ENCODE data around the gene ITGBL1.

Gene ITGBL1

DNA sequence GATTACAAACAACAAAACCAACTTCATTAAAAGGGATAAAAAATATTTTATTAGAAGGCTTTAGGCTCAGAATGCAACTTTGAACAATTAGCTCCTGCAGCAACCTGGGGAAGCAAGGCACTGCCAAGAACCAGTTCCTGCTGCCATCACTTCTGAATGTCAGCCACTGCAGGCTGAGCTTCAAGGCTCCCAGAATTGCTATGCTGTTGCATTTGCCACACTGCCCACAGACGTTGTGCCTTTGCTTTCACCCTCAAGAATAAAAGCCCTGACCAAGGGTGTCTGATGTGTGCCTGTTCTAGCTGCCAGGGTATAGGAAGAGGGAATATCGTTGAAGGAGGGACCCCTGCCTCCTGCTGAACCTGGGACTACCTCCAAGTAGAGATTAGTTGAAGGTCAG, 238.4 kb downstream of the ITGBL1 start:
- H3K9me2 ChIP-seq (ENCODE audit: low read depth, low read length): no peaks in the 10 kb centered on the region
- no peaks in the 10 kb centered on the region for H3F3A ChIP-seq (ENCODE audit: insufficient read depth, low read length)
- H3K4me2 ChIP-seq (ENCODE audit: low read length): no peak overlapping the region
- no peaks in the 10 kb centered on the region for H3K4me1 ChIP-seq (ENCODE audit: insufficient read depth, low read length, severe bottlenecking)
- no peak overlapping the region for H3K4me3 ChIP-seq (ENCODE audit: low read depth, low read length, poor library complexity, severe bottlenecking)
- no peaks in the 10 kb centered on the region for H3K79me2 ChIP-seq (ENCODE audit: insufficient read depth, low read length)
- H3K9ac ChIP-seq (ENCODE audit: low read length): no peak overlapping the region
- no peaks in the 10 kb centered on the region for H3K36me3 ChIP-seq (ENCODE audit: insufficient read depth, low read length)
- H2AFZ ChIP-seq (ENCODE audit: low read length): no peak overlapping the region
- no peaks in the 10 kb centered on the region for H4K20me1 ChIP-seq (ENCODE audit: insufficient read depth, low read length)
- H3K27ac ChIP-seq (ENCODE audit: low read depth, low read length, poor library complexity, severe bottlenecking): no peak overlapping the region
- TF ChIP-seq EZH2 (IDR thresholded peaks at IDR 0.05; ENCODE audit: borderline replicate concordance, low read length): no peak
- TF ChIP-seq, protein P1, sequence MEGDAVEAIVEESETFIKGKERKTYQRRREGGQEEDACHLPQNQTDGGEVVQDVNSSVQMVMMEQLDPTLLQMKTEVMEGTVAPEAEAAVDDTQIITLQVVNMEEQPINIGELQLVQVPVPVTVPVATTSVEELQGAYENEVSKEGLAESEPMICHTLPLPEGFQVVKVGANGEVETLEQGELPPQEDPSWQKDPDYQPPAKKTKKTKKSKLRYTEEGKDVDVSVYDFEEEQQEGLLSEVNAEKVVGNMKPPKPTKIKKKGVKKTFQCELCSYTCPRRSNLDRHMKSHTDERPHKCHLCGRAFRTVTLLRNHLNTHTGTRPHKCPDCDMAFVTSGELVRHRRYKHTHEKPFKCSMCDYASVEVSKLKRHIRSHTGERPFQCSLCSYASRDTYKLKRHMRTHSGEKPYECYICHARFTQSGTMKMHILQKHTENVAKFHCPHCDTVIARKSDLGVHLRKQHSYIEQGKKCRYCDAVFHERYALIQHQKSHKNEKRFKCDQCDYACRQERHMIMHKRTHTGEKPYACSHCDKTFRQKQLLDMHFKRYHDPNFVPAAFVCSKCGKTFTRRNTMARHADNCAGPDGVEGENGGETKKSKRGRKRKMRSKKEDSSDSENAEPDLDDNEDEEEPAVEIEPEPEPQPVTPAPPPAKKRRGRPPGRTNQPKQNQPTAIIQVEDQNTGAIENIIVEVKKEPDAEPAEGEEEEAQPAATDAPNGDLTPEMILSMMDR (IDR thresholded peaks at IDR 0.05; ENCODE audit: low read length): no peak
- H3K27me3 ChIP-seq (ENCODE audit: insufficient read depth, low read length): peaks cover 4% of the 10 kb centered on the region; the same call in 1 of the 2 replicates
- no peaks in the 10 kb centered on the region for H3K9me3 ChIP-seq (ENCODE audit: low read length)

GRCh38 chr13:101691341-101691860, 238.9 kb downstream of the ITGBL1 start:
- Histone ChIP-seq H3K27me3 (ENCODE audit: insufficient read depth, low read length) (peaks cover 4% of the 10 kb centered on the region; the same call in 1 of the 2 replicates), H2AFZ (ENCODE audit: low read length) (no peak overlapping the region), H3K27ac (ENCODE audit: low read depth, low read length, poor library complexity, severe bottlenecking) (no peak overlapping the region), H3F3A (ENCODE audit: insufficient read depth, low read length) (no peaks in the 10 kb centered on the region), H3K4me2 (ENCODE audit: low read length) (no peak overlapping the region), H3K4me3 (ENCODE audit: low read depth, low read length, poor library complexity, severe bottlenecking) (no peak overlapping the region), H3K9ac (ENCODE audit: low read length) (no peak overlapping the region), H4K20me1 (ENCODE audit: insufficient read depth, low read length) (no peaks in the 10 kb centered on the region), H3K9me3 (ENCODE audit: low read length) (no peaks in the 10 kb centered on the region), H3K9me2 (ENCODE audit: low read depth, low read length) (no peaks in the 10 kb centered on the region), H3K4me1 (ENCODE audit: insufficient read depth, low read length, severe bottlenecking) (no peaks in the 10 kb centered on the region), H3K36me3 (ENCODE audit: insufficient read depth, low read length) (no peaks in the 10 kb centered on the region), H3K79me2 (ENCODE audit: insufficient read depth, low read length) (no peaks in the 10 kb centered on the region)
- TF ChIP-seq, protein P1 (IDR thresholded peaks at IDR 0.05; ENCODE audit: low read length): no peak
- TF ChIP-seq EZH2 (IDR thresholded peaks at IDR 0.05; ENCODE audit: borderline replicate concordance, low read length): no peak

GRCh38 chr13:101695870-101696516, 243.5 kb downstream of the ITGBL1 start:
- no peak overlapping the region for H3K27ac ChIP-seq (ENCODE audit: low read depth, low read length, poor library complexity, severe bottlenecking)
- TF ChIP-seq EZH2 (IDR thresholded peaks at IDR 0.05; ENCODE audit: borderline replicate concordance, low read length): no peak
- TF ChIP-seq, protein P1 (IDR thresholded peaks at IDR 0.05; ENCODE audit: low read length): no peak
- H3K9me2 ChIP-seq (ENCODE audit: low read depth, low read length): no peaks in the 10 kb centered on the region
- peaks cover 7% of the 10 kb centered on the region; the same call in 1 of the 2 replicates for H3K27me3 ChIP-seq (ENCODE audit: insufficient read depth, low read length)
- H3K4me3 ChIP-seq (ENCODE audit: low read depth, low read length, poor library complexity, severe bottlenecking): no peak overlapping the region
- no peaks in the 10 kb centered on the region for H3K36me3 ChIP-seq (ENCODE audit: insufficient read depth, low read length)
- no peaks in the 10 kb centered on the region for H3K4me1 ChIP-seq (ENCODE audit: insufficient read depth, low read length, severe bottlenecking)
- no peak overlapping the region for H3K9ac ChIP-seq (ENCODE audit: low read length)
- no peaks in the 10 kb centered on the region for H4K20me1 ChIP-seq (ENCODE audit: insufficient read depth, low read length)
- no peaks in the 10 kb centered on the region for H3K9me3 ChIP-seq (ENCODE audit: low read length)
- H2AFZ ChIP-seq (ENCODE audit: low read length): no peak overlapping the region
- H3K79me2 ChIP-seq (ENCODE audit: insufficient read depth, low read length): no peaks in the 10 kb centered on the region
- no peak overlapping the region for H3K4me2 ChIP-seq (ENCODE audit: low read length)
- no peaks in the 10 kb centered on the region for H3F3A ChIP-seq (ENCODE audit: insufficient read depth, low read length)
